ENCODE results near the gene GALNTL6.

DNA sequence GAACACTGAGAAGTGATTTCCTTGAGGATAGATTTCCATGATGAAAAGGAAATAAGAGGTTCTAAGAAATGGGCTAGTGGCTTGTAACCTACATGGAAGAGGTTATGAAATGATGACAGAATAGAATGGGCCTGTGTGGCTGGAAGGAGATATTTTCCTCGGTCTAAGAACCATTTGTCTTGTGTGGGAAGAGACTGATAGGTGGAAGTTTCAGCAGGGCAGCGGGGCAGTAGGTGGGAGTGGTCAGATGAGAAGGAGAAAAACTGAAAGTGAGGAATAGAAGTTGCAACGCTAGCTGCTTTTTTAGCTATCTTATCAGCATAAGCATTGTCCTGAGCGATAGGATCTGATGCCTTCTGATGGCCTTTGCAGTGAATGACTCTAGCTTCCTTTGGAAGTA lies 1144.0 kb downstream of the GALNTL6 start:
- TF ChIP-seq, protein P1, sequence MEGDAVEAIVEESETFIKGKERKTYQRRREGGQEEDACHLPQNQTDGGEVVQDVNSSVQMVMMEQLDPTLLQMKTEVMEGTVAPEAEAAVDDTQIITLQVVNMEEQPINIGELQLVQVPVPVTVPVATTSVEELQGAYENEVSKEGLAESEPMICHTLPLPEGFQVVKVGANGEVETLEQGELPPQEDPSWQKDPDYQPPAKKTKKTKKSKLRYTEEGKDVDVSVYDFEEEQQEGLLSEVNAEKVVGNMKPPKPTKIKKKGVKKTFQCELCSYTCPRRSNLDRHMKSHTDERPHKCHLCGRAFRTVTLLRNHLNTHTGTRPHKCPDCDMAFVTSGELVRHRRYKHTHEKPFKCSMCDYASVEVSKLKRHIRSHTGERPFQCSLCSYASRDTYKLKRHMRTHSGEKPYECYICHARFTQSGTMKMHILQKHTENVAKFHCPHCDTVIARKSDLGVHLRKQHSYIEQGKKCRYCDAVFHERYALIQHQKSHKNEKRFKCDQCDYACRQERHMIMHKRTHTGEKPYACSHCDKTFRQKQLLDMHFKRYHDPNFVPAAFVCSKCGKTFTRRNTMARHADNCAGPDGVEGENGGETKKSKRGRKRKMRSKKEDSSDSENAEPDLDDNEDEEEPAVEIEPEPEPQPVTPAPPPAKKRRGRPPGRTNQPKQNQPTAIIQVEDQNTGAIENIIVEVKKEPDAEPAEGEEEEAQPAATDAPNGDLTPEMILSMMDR (IDR thresholded peaks at IDR 0.05) = no peak
- no peak for TF ChIP-seq POLR2A (IDR thresholded peaks at IDR 0.05)
- TF ChIP-seq EP300 (IDR thresholded peaks at IDR 0.05; ENCODE audit: low read depth) = no peak
